Stimulated activated CD8-positive, alpha-beta memory T cell treated with anti-CD3 and anti-CD28 coated beads, Interleukin-7, amount 100 ng/mL, for 48 hours (primary cell): ENCODE results near the gene GALNT15.
A peak's percentile ranks its signal among the peaks of the same experiment; 100 is the strongest.

Source experiments
- DNase-seq, 2 donors: peaks; one replicate each; pipeline ENCODE4 v3.0.0-alpha.2; 2020; ENCODE audit warnings: low read depth in 1 of 2; ENCODE audit errors: extremely low read depth in 1 of 2

GALNT15 gene

GRCh38 chr3:16186565-16186964 is 12.1 kb downstream of the GALNT15 start:
- no peak for DNase-seq

DNA sequence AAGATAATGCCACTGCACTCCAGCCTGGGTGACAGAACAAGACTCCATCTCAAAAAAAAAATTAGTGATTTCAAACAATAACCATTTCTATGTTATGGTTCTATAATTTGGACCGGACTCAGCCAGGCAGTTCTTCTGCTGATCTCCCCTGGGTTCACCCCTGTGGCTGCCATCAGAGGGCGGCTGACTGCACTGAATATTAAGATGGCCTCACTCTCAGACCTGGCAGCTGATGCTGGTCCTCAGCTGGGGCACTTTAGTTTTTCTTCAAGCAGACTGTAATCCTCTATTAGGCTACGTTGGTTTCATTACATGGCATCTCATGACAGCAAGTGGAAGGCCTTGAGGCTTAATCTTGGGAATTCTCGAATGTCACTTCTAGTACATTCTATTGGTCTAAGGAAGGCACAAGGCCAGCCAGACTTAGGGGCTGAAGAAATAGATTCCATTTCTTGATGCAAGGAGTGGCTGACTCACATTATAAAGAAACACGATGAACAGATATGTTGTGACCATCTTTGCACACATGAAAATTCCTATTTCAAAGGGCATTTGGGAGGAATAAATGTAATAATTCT is 12.8 kb downstream of the GALNT15 start:
- DNase-seq: no peak

DNA sequence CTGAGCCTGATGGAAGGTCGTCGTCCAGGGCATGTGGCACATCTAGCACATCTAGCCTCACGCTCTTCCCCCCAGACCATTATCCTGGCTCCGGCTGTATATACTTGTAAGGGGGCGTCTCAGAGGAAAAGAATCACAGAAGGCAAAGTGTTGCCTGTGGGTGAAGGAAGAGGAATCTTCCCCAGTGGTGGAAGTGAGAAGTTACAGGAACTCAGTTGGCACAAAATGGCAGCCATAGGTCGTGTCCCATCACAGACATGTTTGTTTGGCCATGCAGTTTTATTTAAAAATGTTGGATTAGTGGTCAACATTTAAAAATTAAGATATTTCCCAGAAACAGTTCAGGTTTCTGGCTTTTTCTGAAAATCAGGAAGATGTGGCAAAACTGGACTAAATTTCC is 13.6 kb downstream of the GALNT15 start:
- no peak for DNase-seq

GRCh38 chr3:16189201-16189600 is 14.7 kb downstream of the GALNT15 start:
- no peak for DNase-seq

- no peak for DNase-seq
Measured at GRCh38 chr3:16190704-16191103, 16.2 kb downstream of the GALNT15 start.

DNA sequence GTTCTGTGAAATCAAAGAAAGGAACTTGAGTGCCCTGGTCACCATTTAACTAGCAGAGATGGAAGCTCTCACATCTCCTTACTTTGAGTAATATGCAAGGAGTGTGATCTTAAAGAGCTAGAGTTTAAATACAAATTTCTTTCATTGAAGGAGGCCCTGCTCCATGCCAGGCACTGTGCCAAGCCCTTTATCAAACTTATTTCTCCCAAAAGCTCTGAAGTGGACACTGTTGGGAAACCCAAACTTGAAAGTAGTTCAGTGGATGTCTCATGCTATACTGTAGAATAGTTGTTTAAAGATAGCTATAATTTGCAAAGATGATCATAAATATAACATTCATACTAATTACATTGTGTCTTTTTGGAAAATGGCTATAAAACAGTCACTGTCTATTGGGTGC is 17.1 kb downstream of the GALNT15 start:
- DNase-seq: no peak

GRCh38 chr3:16192176-16192811 is 17.8 kb downstream of the GALNT15 start:
- no peak for DNase-seq

GRCh38 chr3:16198427-16198826 is 23.9 kb downstream of the GALNT15 start:
- DNase-seq: no peak

DNA sequence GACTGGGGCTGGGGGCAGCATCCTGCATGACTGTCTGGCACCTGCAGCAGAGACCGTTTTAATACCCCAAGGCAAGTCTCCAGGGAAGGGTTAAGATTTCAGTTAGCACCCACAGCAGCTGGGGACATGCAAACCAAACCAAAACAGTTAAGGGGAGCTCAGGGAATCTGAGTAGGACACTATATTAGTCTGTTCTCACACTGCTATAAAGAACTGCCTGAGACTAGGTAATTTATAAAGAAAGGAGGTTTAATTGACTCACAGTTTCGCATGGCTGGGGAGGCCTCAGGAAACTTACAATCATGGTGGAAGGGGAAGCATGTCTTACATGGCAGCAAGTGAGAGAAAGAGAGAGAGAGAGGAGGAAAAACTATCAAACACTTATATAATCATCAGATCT is 25.3 kb downstream of the GALNT15 start:
- no peak for DNase-seq

- peak in 1 of 2 donors; percentile 44 for DNase-seq
Measured at GRCh38 chr3:16200411-16200810, 25.9 kb downstream of the GALNT15 start.

GRCh38 chr3:16203031-16203430 is 28.6 kb downstream of the GALNT15 start:
- DNase-seq: no peak

DNA sequence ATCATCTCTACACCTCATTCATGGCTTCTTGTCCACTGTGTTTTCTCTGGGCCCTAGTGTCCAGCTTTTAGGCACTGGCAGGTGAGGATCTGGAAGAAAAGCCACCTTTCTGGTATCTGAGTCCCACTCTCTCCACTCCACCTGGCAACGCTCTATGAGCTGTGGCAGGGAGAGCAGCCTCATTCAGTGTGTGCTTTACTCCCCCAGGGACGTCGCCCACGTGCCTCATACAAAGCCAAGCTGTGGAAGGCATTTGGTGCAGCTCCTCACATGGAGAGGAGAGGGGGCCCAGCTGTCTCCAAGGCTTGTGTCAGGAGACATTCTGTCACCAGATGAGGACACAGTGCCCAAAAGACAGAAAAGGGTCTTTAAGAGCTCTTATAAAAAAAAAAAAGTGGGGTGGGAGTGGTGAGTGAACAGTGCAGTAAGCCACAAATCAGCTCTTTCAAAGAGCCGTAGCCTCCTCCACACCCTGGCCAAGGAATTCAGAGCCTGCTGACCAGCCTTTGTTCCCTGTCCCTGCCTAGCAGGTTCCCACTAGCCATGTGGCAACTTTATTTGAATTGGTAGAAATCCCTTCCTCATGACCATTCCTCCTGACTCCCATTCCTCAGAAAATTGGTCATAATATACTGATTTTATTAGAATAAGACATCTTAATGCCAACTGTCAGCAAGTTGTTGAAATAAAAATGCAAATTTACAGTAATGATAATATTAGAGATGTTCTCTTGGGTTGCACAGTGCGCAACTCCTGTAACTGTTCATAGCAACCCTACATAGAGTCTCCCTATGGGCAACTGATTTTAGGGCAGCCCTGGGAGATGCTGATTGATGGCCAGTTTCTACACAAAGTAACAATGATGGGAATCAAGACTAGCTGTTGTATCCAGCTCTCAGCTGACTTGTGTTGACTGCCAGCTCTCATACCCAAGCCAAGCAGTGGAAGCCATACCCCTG is 29.5 kb downstream of the GALNT15 start:
- no peak for DNase-seq

GRCh38 chr3:16204751-16205150 is 30.3 kb downstream of the GALNT15 start:
- no peak for DNase-seq

DNA sequence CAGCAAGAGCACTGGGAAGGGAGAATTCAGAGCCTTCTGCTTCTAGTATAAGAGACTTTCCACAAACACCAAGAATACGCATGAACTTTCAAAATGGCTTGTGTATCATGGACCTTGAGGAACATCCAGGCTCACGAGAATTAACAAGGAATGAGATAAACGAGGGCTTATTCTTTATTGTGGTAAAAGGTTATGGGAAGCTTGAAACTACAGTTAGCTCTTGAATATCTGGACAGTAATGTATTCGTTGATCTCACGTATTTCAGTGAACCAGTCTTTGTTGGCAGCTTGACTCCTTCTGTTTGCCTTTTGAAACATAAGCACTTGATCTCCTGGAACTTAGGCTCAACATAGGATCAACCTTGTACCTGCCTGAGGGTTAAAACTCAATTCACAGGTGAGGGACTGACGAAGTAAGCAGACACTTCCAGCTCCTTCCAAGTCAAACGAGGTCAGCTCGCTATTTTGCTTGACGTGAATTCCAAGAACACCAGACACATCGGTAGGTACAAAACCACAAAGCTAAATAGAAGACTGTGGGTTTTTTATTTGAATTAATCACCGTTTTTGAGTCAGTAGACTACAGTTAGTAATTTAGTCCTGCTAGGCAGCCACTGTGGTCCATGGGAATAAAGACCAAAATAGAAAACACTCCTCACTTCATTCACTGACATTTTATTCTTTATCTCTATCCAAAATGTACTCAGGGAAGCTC is 30.8 kb downstream of the GALNT15 start:
- no peak for DNase-seq

- DNase-seq: no peak
Measured at GRCh38 chr3:16207031-16207430, 32.6 kb downstream of the GALNT15 start.

DNA sequence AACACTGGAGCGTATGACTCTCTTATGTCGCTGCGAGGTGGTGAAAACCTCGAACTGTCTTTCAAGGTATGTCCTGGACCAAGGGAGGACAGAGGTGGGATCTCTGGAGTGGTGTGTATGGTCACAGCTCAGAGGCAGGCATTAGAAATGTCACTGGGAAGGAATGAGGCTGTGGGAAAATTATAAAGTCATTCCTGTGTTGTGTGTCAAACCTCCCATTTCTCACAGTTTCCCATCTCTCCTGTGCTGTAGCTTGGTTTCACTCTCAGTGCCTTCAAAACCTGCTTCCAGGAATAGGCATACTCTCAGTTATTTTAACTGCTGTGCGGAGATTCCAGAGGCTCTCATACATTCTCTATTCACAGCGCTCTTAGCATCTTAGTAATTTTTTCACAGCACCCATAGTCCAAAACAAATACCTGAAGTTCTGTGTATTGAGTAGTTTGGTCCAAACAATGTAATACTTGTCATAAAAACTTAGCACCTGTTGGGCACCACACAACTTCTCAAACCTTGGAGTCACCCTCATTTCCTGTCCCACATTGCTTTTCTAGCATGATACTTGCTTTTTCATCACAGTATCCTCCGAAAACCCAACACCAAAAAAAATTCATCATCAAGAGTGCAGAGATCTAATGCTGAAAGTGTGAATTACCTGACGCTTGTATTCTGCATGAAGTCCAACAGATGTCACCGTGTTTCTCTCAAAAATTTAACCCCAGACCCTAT is 36.9 kb downstream of the GALNT15 start:
- DNase-seq: no peak

DNA sequence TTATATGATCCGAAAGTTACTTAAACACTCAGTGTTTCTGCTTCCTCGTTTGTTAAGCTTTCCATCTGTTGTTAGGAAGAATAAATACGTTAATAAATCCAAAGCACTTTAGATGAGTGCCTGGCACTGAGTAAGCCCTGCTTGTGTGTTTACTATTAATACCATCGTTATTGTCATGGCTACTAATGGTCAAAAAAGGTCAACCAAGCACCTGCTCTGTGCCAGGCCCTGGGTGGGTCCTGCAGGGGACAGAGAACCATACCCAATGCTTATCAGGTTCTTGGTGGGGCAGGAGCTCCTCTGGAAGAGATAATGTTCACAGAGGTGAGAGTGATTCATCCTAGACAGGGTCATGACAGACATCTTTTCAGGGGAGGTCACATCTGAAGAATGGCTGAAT is 39.9 kb downstream of the GALNT15 start:
- DNase-seq: no peak

DNA sequence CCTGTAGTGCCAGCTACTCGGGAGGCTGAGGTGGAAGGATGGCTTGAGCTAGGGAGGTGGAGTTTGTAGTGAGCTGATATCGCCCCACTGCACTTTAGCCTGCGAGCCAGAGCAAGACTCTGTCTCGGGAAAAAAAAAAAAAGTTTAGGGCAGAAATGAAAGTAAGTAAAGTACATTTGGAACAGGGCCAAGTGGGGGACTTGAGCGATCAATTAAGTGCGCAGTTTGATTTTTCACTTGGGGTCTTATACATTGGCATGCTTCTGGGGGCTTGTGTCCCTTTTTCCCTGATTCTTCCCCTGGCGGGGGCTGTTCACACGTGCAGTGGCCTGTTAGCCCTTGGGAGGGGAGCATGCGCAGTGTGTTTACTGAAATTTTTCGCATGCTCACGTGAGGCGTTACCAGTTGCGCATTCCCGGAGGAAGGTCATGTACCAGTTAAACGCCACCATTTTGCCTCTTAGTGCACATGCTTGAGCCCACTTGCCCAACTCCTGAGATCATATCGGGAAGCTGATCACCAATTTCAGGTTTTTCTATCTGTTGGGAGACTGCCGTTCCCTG is 42.0 kb downstream of the GALNT15 start:
- DNase-seq: no peak

GRCh38 chr3:16219777-16220176 is 45.3 kb downstream of the GALNT15 start:
- DNase-seq: no peak

DNA sequence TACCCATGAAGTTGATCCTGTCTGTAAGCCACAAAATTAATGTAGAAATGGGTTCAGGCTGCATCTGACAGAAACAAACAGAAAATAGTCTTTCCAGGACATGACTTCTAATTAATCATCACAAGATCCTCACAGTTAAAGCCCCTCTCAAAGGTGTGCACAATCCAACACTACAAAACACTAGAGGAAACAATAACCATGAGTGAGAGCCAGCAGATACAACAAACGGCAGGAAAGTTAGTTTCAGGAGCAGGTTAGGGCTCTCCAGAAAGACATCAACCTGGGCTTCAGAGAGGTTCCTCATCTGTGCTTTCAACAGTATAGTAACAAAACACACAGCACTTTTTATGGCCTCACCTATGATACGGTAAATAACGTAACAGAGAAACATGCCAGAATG is 47.5 kb downstream of the GALNT15 start:
- no peak for DNase-seq
